Measurements from ENCODE around the gene SLC35G2.

Gene SLC35G2

DNA sequence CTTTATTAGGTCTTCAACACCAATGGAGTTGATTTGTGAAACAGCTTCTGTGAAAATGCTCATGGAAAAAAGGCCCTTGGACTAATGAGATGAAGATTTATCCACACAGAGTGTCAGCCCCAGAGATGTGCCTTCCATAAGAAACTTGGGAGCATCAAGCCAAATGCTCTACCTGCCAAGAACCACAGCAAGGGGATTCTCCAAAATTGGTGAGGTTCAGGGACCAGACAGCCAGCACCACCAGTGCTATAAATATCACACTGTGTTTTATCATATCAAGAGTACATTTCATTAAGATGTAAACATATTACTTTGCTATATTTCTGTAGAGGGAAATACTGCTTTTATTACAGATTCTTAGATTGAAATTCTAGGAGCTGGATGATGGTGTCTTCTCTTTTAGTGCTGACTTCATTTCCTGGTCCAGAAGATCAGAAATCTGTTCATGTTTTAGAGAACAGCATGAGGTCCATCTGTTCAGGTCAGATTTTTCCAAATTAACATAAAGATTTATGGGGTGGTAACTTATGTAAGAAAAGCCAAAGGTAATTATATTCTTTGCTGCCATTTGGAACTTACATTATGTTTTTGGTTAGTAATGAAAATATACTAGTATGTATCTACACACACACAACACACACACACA, 17.7 kb downstream of the SLC35G2 start:
- Histone ChIP-seq H3K79me1 (ENCODE audit: low read length) (peaks cover 9% of the 10 kb centered on the region), H4K5ac (ENCODE audit: low read length) (no peak overlapping the region), H2BK15ac (replicated peaks; ENCODE audit: low read depth) (no peak overlapping the region), H3K36me3 (ENCODE audit: control insufficient read depth, insufficient read depth, low read length) (no peaks in the 10 kb centered on the region), H3K4me1 (ENCODE audit: control insufficient read depth, low read depth, low read length) (peaks cover 9% of the 10 kb centered on the region), H2BK120ac (ENCODE audit: low read depth, low read length) (no peak overlapping the region), H3K23ac (ENCODE audit: low read length) (no peak overlapping the region), H3K27me3 (ENCODE audit: insufficient read depth, low read length, poor library complexity) (no peaks in the 10 kb centered on the region), H3K18ac (ENCODE audit: low read length) (peak overlapping the region; percentile 80), H2AK5ac (ENCODE audit: low read length) (no peak overlapping the region), H2BK5ac (ENCODE audit: low read length) (no peak overlapping the region), H3K27ac (ENCODE audit: low read depth, low read length) (no peak overlapping the region), H3K79me2 (ENCODE audit: control insufficient read depth, insufficient read depth, low read length) (peaks cover 3% of the 10 kb centered on the region), H3K56ac (ENCODE audit: low read length) (no peak overlapping the region), H3K4me2 (ENCODE audit: low read length) (no peak overlapping the region), H3K4ac (ENCODE audit: low read depth, low read length) (no peak overlapping the region), H3K4me3 (ENCODE audit: low read length) (no peak overlapping the region), H3K9ac (ENCODE audit: low read length) (no peak overlapping the region), H4K8ac (ENCODE audit: low read depth, low read length) (no peak overlapping the region)
- DNase-seq: no peak

DNA sequence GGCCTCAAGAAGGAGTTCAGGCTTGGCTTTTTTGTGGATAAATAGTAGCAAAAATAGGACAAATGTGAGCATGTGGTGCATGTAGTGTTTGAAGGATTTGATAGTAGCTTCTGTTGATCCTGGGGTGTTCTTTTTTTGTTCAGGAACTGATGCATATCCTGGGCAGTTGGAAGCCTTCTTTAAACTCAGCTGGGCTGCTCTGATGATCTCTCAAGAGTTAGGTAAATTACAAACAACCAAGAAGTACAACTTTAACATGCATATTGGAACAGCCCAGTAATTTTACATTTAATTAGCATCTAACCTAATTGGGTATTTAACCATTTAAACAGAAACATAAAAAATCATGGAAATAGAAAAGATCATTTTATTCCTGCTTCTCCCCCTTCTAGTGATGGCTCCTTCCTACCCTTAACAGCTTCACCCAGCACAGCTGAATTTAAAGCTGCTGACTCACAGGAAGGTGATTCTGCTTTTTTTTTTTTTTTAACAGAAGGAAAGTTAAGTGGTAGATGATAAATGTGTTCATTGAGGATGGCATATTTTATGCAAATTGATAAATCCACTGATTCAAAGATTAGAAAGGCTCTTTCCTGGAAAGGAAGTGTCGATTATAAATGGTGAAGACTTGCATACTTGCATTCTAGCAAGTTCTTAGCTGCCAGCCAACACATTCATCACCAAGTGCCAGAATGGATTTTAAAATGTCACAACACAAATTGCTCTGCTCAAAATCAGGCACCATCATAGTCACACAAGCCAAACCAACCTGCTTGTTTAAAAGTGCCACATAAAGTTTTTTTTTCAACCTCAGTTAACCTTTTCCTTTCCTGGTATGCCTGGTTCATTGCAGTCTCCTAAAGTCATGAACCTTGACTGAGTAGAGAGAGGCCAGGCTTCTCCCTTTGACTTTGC, 20.0 kb downstream of the SLC35G2 start:
- WGBS (ENCODE audit: extremely low coverage, insufficient coverage, low lambda C conversion rate): no CpG with 5 or more reads among the region's 1 CpG
- Histone ChIP-seq H3K18ac (ENCODE audit: low read length) (peak overlapping the region; percentile 89), H3K79me1 (ENCODE audit: low read length) (peaks cover 7% of the 10 kb centered on the region), H3K27me3 (ENCODE audit: insufficient read depth, low read length, poor library complexity) (no peaks in the 10 kb centered on the region), H3K56ac (ENCODE audit: low read length) (no peak overlapping the region), H3K4me1 (ENCODE audit: control insufficient read depth, low read depth, low read length) (peaks cover 9% of the 10 kb centered on the region), H4K8ac (ENCODE audit: low read depth, low read length) (no peak overlapping the region), H3K4me3 (ENCODE audit: low read length) (no peak overlapping the region), H2AK5ac (ENCODE audit: low read length) (no peak overlapping the region), H3K4ac (ENCODE audit: low read depth, low read length) (peak overlapping the region; percentile 48), H3K4me2 (ENCODE audit: low read length) (no peak overlapping the region), H2BK120ac (ENCODE audit: low read depth, low read length) (peak overlapping the region; percentile 45), H4K5ac (ENCODE audit: low read length) (no peak overlapping the region), H2BK5ac (ENCODE audit: low read length) (no peak overlapping the region), H3K27ac (ENCODE audit: low read depth, low read length) (peak overlapping the region; percentile 5), H3K36me3 (ENCODE audit: control insufficient read depth, insufficient read depth, low read length) (no peaks in the 10 kb centered on the region), H2BK15ac (replicated peaks; ENCODE audit: low read depth) (no peak overlapping the region), H3K23ac (ENCODE audit: low read length) (no peak overlapping the region), H3K79me2 (ENCODE audit: control insufficient read depth, insufficient read depth, low read length) (no peaks in the 10 kb centered on the region), H3K9ac (ENCODE audit: low read length) (no peak overlapping the region)
- DNase-seq: peak; percentile 66

DNA sequence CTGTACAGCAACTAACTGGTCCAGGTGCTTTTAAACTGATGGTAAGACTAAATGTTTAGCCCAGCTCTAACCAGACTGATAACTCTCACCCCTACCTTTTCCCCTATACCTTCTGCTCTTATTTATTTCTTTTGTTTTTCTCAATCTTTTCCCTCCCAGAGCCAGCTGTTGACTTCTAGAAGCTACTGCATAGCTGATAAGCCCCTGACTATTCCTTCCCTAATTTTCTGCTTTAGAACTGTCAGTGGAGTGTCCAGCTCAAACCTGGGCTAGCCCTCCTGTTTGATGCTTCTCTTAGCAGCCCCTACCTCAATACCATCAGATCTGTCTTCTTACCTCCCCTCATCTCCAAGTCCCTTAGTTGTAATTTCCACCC, 20.6 kb downstream of the SLC35G2 start:
- Histone ChIP-seq H3K79me1 (ENCODE audit: low read length) (peaks cover 7% of the 10 kb centered on the region), H4K5ac (ENCODE audit: low read length) (no peak overlapping the region), H2AK5ac (ENCODE audit: low read length) (no peak overlapping the region), H3K18ac (ENCODE audit: low read length) (peak overlapping the region; percentile 89), H3K4me3 (ENCODE audit: low read length) (no peak overlapping the region), H3K4ac (ENCODE audit: low read depth, low read length) (peak overlapping the region; percentile 48), H3K56ac (ENCODE audit: low read length) (peak overlapping the region; percentile 10), H3K23ac (ENCODE audit: low read length) (no peak overlapping the region), H3K4me1 (ENCODE audit: control insufficient read depth, low read depth, low read length) (peaks cover 9% of the 10 kb centered on the region), H3K9ac (ENCODE audit: low read length) (no peak overlapping the region), H3K27ac (ENCODE audit: low read depth, low read length) (peak overlapping the region; percentile 5), H3K27me3 (ENCODE audit: insufficient read depth, low read length, poor library complexity) (no peaks in the 10 kb centered on the region), H2BK5ac (ENCODE audit: low read length) (no peak overlapping the region), H3K4me2 (ENCODE audit: low read length) (no peak overlapping the region), H3K36me3 (ENCODE audit: control insufficient read depth, insufficient read depth, low read length) (no peaks in the 10 kb centered on the region), H2BK15ac (replicated peaks; ENCODE audit: low read depth) (no peak overlapping the region), H3K79me2 (ENCODE audit: control insufficient read depth, insufficient read depth, low read length) (no peaks in the 10 kb centered on the region), H4K8ac (ENCODE audit: low read depth, low read length) (no peak overlapping the region), H2BK120ac (ENCODE audit: low read depth, low read length) (no peak overlapping the region)
- DNase-seq: no peak

DNA sequence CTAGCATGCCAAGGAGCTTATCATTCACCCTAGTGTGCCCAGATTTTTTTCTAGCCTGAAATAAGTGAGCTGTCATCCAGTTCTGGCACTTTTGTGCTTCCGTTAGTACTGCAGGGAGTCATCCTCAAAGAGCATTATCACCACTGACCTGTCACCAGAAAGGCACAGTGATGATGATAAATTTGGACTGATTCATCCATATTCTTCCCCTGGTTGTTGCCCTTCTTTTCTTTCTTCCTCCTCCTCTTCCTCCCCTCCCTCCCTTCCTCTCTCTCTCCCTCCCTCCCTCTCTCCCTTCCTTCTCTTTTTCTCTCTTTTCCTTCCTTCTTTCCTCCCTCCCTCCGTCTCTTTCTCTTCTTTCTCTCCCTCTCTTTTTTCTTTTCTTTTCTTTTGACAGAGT, 21.3 kb downstream of the SLC35G2 start:
- Histone ChIP-seq H3K27ac (ENCODE audit: low read depth, low read length) (no peak overlapping the region), H3K79me2 (ENCODE audit: control insufficient read depth, insufficient read depth, low read length) (no peaks in the 10 kb centered on the region), H2AK5ac (ENCODE audit: low read length) (no peak overlapping the region), H3K18ac (ENCODE audit: low read length) (no peak overlapping the region), H3K4me1 (ENCODE audit: control insufficient read depth, low read depth, low read length) (peaks cover 9% of the 10 kb centered on the region), H3K56ac (ENCODE audit: low read length) (no peak overlapping the region), H3K27me3 (ENCODE audit: insufficient read depth, low read length, poor library complexity) (no peaks in the 10 kb centered on the region), H3K4me3 (ENCODE audit: low read length) (no peak overlapping the region), H4K5ac (ENCODE audit: low read length) (no peak overlapping the region), H3K36me3 (ENCODE audit: control insufficient read depth, insufficient read depth, low read length) (no peaks in the 10 kb centered on the region), H3K4ac (ENCODE audit: low read depth, low read length) (no peak overlapping the region), H3K23ac (ENCODE audit: low read length) (no peak overlapping the region), H3K9ac (ENCODE audit: low read length) (no peak overlapping the region), H2BK120ac (ENCODE audit: low read depth, low read length) (no peak overlapping the region), H4K8ac (ENCODE audit: low read depth, low read length) (no peak overlapping the region), H3K79me1 (ENCODE audit: low read length) (peaks cover 7% of the 10 kb centered on the region), H2BK15ac (replicated peaks; ENCODE audit: low read depth) (no peak overlapping the region), H2BK5ac (ENCODE audit: low read length) (no peak overlapping the region), H3K4me2 (ENCODE audit: low read length) (no peak overlapping the region)
- no CpG with 5 or more reads among the region's 2 CpGs for WGBS (ENCODE audit: extremely low coverage, insufficient coverage, low lambda C conversion rate)
- DNase-seq: no peak

DNA sequence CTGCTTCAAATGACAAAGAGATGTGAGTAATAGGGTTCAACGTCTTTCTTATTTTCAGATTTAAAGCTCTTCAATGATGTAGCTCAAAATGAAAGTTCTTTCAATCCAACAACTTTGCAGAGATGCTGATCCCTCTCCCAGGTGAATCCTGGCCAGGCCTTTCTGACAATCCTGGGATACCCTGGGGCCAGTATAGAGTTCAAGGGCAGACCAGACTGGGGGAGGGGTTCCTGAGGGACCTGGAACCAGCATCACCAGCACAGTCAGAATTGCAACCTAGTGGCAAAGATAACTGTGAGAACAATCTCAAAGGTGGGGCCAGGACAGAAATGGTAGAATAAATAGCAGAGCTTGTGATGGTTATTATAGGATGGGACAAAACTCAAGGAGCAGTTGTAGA, 23.4 kb downstream of the SLC35G2 start:
- WGBS (ENCODE audit: extremely low coverage, insufficient coverage, low lambda C conversion rate): no CpG with 5 or more reads among the region's 1 CpG
- H3K36me3 ChIP-seq (ENCODE audit: control insufficient read depth, insufficient read depth, low read length): no peaks in the 10 kb centered on the region
- H3K4me3 ChIP-seq (ENCODE audit: low read length): no peak overlapping the region
- H4K5ac ChIP-seq (ENCODE audit: low read length): no peak overlapping the region
- peaks cover 7% of the 10 kb centered on the region for H3K4me1 ChIP-seq (ENCODE audit: control insufficient read depth, low read depth, low read length)
- H3K9ac ChIP-seq (ENCODE audit: low read length): no peak overlapping the region
- DNase-seq: peak; percentile 60
- no peak overlapping the region for H3K4ac ChIP-seq (ENCODE audit: low read depth, low read length)
- no peak overlapping the region for H2BK15ac ChIP-seq (replicated peaks; ENCODE audit: low read depth)
- no peak overlapping the region for H3K23ac ChIP-seq (ENCODE audit: low read length)
- H3K18ac ChIP-seq (ENCODE audit: low read length): no peak overlapping the region
- no peaks in the 10 kb centered on the region for H3K79me2 ChIP-seq (ENCODE audit: control insufficient read depth, insufficient read depth, low read length)
- no peak overlapping the region for H3K27ac ChIP-seq (ENCODE audit: low read depth, low read length)
- H4K8ac ChIP-seq (ENCODE audit: low read depth, low read length): no peak overlapping the region
- no peak overlapping the region for H2BK5ac ChIP-seq (ENCODE audit: low read length)
- H3K79me1 ChIP-seq (ENCODE audit: low read length): peaks cover 5% of the 10 kb centered on the region
- H2AK5ac ChIP-seq (ENCODE audit: low read length): no peak overlapping the region
- no peak overlapping the region for H2BK120ac ChIP-seq (ENCODE audit: low read depth, low read length)
- no peak overlapping the region for H3K56ac ChIP-seq (ENCODE audit: low read length)
- H3K4me2 ChIP-seq (ENCODE audit: low read length): no peak overlapping the region
- H3K27me3 ChIP-seq (ENCODE audit: insufficient read depth, low read length, poor library complexity): no peaks in the 10 kb centered on the region
